NCI-H1048 (cell line): ENCODE measurements around the gene SYNJ2.

ENCODE experiments used
- DNase-seq: peaks from one replicate; lab custom pipeline; 2025; lab: John Stamatoyannopoulos, UW

Gene SYNJ2

GRCh38 chr6:157982102-157982562 lies 469 bp downstream of the SYNJ2 start:
- DNase-seq, result no peak

GRCh38 chr6:157982563-157983405 lies 1.1 kb downstream of the SYNJ2 start:
- no peak for DNase-seq

- no peak for DNase-seq
Observed at GRCh38 chr6:157983406-157984119, 1.9 kb downstream of the SYNJ2 start.

- no peak for DNase-seq
Observed at GRCh38 chr6:157984128-157984527, 2.5 kb downstream of the SYNJ2 start.

GRCh38 chr6:157984686-157985225 lies 3.1 kb downstream of the SYNJ2 start:
- DNase-seq, result no peak

GRCh38 chr6:157985378-157986155 lies 3.9 kb downstream of the SYNJ2 start:
- DNase-seq, result no peak

GRCh38 chr6:157987788-157988699 lies 6.4 kb downstream of the SYNJ2 start:
- DNase-seq, result no peak

- no peak for DNase-seq
Observed at GRCh38 chr6:157988700-157989063, 7.0 kb downstream of the SYNJ2 start.

GRCh38 chr6:157989541-157990289 lies 8.1 kb downstream of the SYNJ2 start:
- DNase-seq, result peak; percentile 23

GRCh38 chr6:157990321-157991066 lies 8.8 kb downstream of the SYNJ2 start:
- DNase-seq, result no peak

- DNase-seq, result no peak
Observed at GRCh38 chr6:157991067-157991432, 9.4 kb downstream of the SYNJ2 start.

- DNase-seq, result no peak
Observed at GRCh38 chr6:157993076-157993475, 11.4 kb downstream of the SYNJ2 start.

- DNase-seq, result no peak
Observed at GRCh38 chr6:157994125-157994795, 12.6 kb downstream of the SYNJ2 start.

GRCh38 chr6:157995458-157995857 lies 13.8 kb downstream of the SYNJ2 start:
- no peak for DNase-seq

- no peak for DNase-seq
Observed at GRCh38 chr6:157996201-157996712, 14.6 kb downstream of the SYNJ2 start.

GRCh38 chr6:157996918-157997702 lies 15.4 kb downstream of the SYNJ2 start:
- no peak for DNase-seq

GRCh38 chr6:157997893-157998608 lies 16.4 kb downstream of the SYNJ2 start:
- DNase-seq, result no peak
